ENCODE data around the gene MILR1. TPM values are rescaled to one million over a fixed set of nuclear protein-coding genes. Genes with fewer than 3 reads are reported as not detected.

Gene MILR1
- total and polyA plus RNA-seq, 2 donors (not counting 3 experiments of a cell fraction or from before 2014, with no cell fraction given), result 1.2 to 17.8 TPM

GRCh38 chr17:64424324-64424849, 24.5 kb upstream of the MILR1 start:
- no peaks in the 10 kb centered on the region for H4K20me1 ChIP-seq (replicated peaks; ENCODE audit: control insufficient read depth, extremely low read depth, insufficient read depth, low read length)
- intact Hi-C loops (cut with micrococcal nuclease), result loop anchor here (5.0 kb wide), 1 partner anchor 38 kb away; no protein-coding TSS in a partner anchor
- dilution Hi-C loops (cut with MboI; ENCODE audit: extremely low pct_ligation_motif_present, low sequenced_read_pairs), result no loop called here
- no peak for FAIRE-seq
- H3K79me2 ChIP-seq (ENCODE audit: control insufficient read depth, insufficient read depth, low read length), result no peaks in the 10 kb centered on the region
- BruUV-seq (replicated peaks), result no TSS peak
- no peak overlapping the region for H3K4me2 ChIP-seq (ENCODE audit: insufficient read depth, low read length)
- no peaks in the 10 kb centered on the region for H3K9me3 ChIP-seq (replicated peaks; ENCODE audit: control insufficient read depth, insufficient read depth, low read length)
- H3K9ac ChIP-seq (replicated peaks; ENCODE audit: extremely low read depth, insufficient read depth, low read length), result no peak overlapping the region
- TF ChIP-seq GATA2 (IDR thresholded peaks at IDR 0.05; ENCODE audit: insufficient read depth, insufficient read length, low read depth, low read length), result no peak
- no peak for TF ChIP-seq MAX (IDR thresholded peaks at IDR 0.05; ENCODE audit: insufficient read depth, insufficient read length)
- H3K27me3 ChIP-seq (ENCODE audit: control insufficient read depth in 2 of 2, insufficient read depth in 2 of 2, low read length in 2 of 2), result no peaks in the 10 kb centered on the region
- no peak overlapping the region for H3K27ac ChIP-seq (ENCODE audit: insufficient read depth, low read depth, low read length)
- H3K36me3 ChIP-seq (ENCODE audit: control insufficient read depth in 2 of 2, extremely low read depth in 1 of 2, insufficient read depth in 2 of 2, low read length in 2 of 2), result no peaks in the 10 kb centered on the region
- DNase-seq (ENCODE audit: low read depth, low spot score), result no peak
- H3K4me3 ChIP-seq (replicated peaks in 1 of 3; ENCODE audit: insufficient read depth in 1 of 3, low read depth in 1 of 3, low read length in 3 of 3), result no peak overlapping the region
- H3K9me1 ChIP-seq (replicated peaks; ENCODE audit: control insufficient read depth, extremely low read depth, insufficient read depth, low read length), result no peaks in the 10 kb centered on the region
- ChIA-PET CTCF (interaction anchor here (7.1 kb wide), 1 partner anchor 67 kb away, joined by 345 read pairs; no protein-coding TSS in a partner anchor), POLR2A (interaction anchor here (0.8 kb wide), 1 partner anchor 81 kb away, joined by 5 read pairs; no protein-coding TSS in a partner anchor)
- H3K4me1 ChIP-seq (ENCODE audit: control insufficient read depth, extremely low read depth, insufficient read depth, low read length), result no peaks in the 10 kb centered on the region
- no peak overlapping the region for H2AFZ ChIP-seq (ENCODE audit: low read depth, low read length)

- Histone ChIP-seq H3K9ac (replicated peaks; ENCODE audit: extremely low read depth, insufficient read depth, low read length) (no peak overlapping the region), H3K36me3 (ENCODE audit: control insufficient read depth in 2 of 2, extremely low read depth in 1 of 2, insufficient read depth in 2 of 2, low read length in 2 of 2) (no peaks in the 10 kb centered on the region), H2AFZ (ENCODE audit: low read depth, low read length) (no peak overlapping the region), H3K4me3 (replicated peaks in 1 of 3; ENCODE audit: insufficient read depth in 1 of 3, low read depth in 1 of 3, low read length in 3 of 3) (no peak overlapping the region), H3K79me2 (ENCODE audit: control insufficient read depth, insufficient read depth, low read length) (no peaks in the 10 kb centered on the region), H3K4me1 (ENCODE audit: control insufficient read depth, extremely low read depth, insufficient read depth, low read length) (no peaks in the 10 kb centered on the region), H3K9me1 (replicated peaks; ENCODE audit: control insufficient read depth, extremely low read depth, insufficient read depth, low read length) (no peaks in the 10 kb centered on the region), H4K20me1 (replicated peaks; ENCODE audit: control insufficient read depth, extremely low read depth, insufficient read depth, low read length) (no peaks in the 10 kb centered on the region), H3K9me3 (replicated peaks; ENCODE audit: control insufficient read depth, insufficient read depth, low read length) (no peaks in the 10 kb centered on the region), H3K4me2 (ENCODE audit: insufficient read depth, low read length) (no peak overlapping the region), H3K27ac (ENCODE audit: insufficient read depth, low read depth, low read length) (no peak overlapping the region), H3K27me3 (ENCODE audit: control insufficient read depth in 2 of 2, insufficient read depth in 2 of 2, low read length in 2 of 2) (no peaks in the 10 kb centered on the region)
- FAIRE-seq (no peak), DNase-seq (ENCODE audit: low read depth, low spot score) (no peak)
- intact Hi-C loops (cut with micrococcal nuclease) (no loop called here), dilution Hi-C loops (cut with MboI; ENCODE audit: extremely low pct_ligation_motif_present, low sequenced_read_pairs) (no loop called here)
- CTCF ChIA-PET, result interaction anchor here (1.2 to 7.1 kb wide), 2 partner anchors 66 to 68 kb away, joined by 3 to 345 read pairs; no protein-coding TSS in a partner anchor
- TF ChIP-seq JUN (IDR thresholded peaks at IDR 0.05; ENCODE audit: borderline replicate concordance, insufficient read depth, insufficient read length, low read depth), result no peak
- no peak for TF ChIP-seq POLR2AphosphoS5 (IDR thresholded peaks at IDR 0.05; ENCODE audit: insufficient read depth, low read depth, low read length)
- TF ChIP-seq CTCF (IDR thresholded peaks at IDR 0.05; ENCODE audit: extremely low read depth in 1 of 2, insufficient read depth in 1 of 2, low read depth in 1 of 2, low read length in 2 of 2), result no peak
- TF ChIP-seq EZH2 (IDR thresholded peaks at IDR 0.05; ENCODE audit: borderline replicate concordance, low read depth, low read length, severe bottlenecking), result no peak
- no peak for TF ChIP-seq FOS (IDR thresholded peaks at IDR 0.05; ENCODE audit: borderline replicate concordance, insufficient read depth, low read length)
- no peak for TF ChIP-seq MYC (IDR thresholded peaks at IDR 0.05; ENCODE audit: low read depth, low read length)
- no peak for TF ChIP-seq POLR2A (IDR thresholded peaks at IDR 0.05; ENCODE audit: low read depth, low read length)
- no peak for TF ChIP-seq MAX (IDR thresholded peaks at IDR 0.05; ENCODE audit: insufficient read depth, insufficient read length)
- TF ChIP-seq GATA2 (IDR thresholded peaks at IDR 0.05; ENCODE audit: insufficient read depth, insufficient read length, low read depth, low read length), result no peak
- BruUV-seq (replicated peaks), result no TSS peak
- POLR2A ChIA-PET, result interaction anchor here (0.8 kb wide), 1 partner anchor 80 kb away, joined by 5 read pairs; no protein-coding TSS in a partner anchor
Observed at GRCh38 chr17:64425191-64425590, 23.7 kb upstream of the MILR1 start.

All from endothelial cell of umbilical vein (primary cell).